Suprapubic skin (tissue), 4 donors: ENCODE measurements around the gene SLFN13. TPM values are rescaled to one million over a fixed set of nuclear protein-coding genes. Genes with fewer than 3 reads are reported as not detected.
"Not testable (repeated sequence)": the region's sequence is repeated elsewhere in the genome, so short reads cannot be mapped to it uniquely, and the experiment has no call there.

Experiments used
- DNase-seq, 2 donors: peaks; one replicate each; pipeline ENCODE4 v3.0.0-alpha.2; 2019; ENCODE audit warnings: low spot score in 2 of 2
- H3K27ac ChIP-seq: fragments of 200-600 bp; sonication (generic); one replicate; pipeline ENCODE4 v1.5.1; 2019
- H3K27me3 ChIP-seq: fragments of 200-600 bp; sonication (generic); one replicate; pipeline ENCODE4 v1.5.1; 2019
- H3K36me3 ChIP-seq: fragments of 200-600 bp; sonication (generic); one replicate; pipeline ENCODE4 v1.5.1; 2019
- H3K4me1 ChIP-seq: fragments of 200-600 bp; sonication (generic); one replicate; pipeline ENCODE4 v1.5.1; 2019
- H3K4me3 ChIP-seq: fragments of 200-600 bp; sonication (generic); one replicate; pipeline ENCODE4 v1.5.1; 2019; ENCODE audit warnings: mild to moderate bottlenecking
- H3K9me3 ChIP-seq: fragments of 200-600 bp; sonication (generic); one replicate; pipeline ENCODE4 v1.5.1; 2019
- CTCF ChIP-seq, 2 donors: fragments of 200-600 bp in 1 of 2; fragments of 450-650 bp in 1 of 2; sonication (generic) in 1 of 2; IDR thresholded peaks; one replicate each; pipeline ENCODE4 v1.5.1; 2016 to 2019; ENCODE audit warnings: antibody characterized with exemption in 2 of 2, mild to moderate bottlenecking in 1 of 2, moderate library complexity in 1 of 2
- EP300 ChIP-seq: sonication (generic); formaldehyde crosslinking; IDR thresholded peaks from one replicate; pipeline ENCODE4 v1.6.1; 2017; ENCODE audit warnings: antibody characterized with exemption
- POLR2A ChIP-seq, 2 donors: fragments of 450-650 bp; IDR thresholded peaks; one replicate each; pipeline ENCODE4 v1.6.1; 2017; ENCODE audit warnings: antibody characterized with exemption in 2 of 2, mild to moderate bottlenecking in 2 of 2, moderate library complexity in 2 of 2
- POLR2AphosphoS5 ChIP-seq, 3 donors: sonication (generic); formaldehyde crosslinking; IDR thresholded peaks; one replicate each; pipeline ENCODE4 v1.6.1; 2017; ENCODE audit warnings: antibody characterized with exemption in 3 of 3
- WGBS: methylation state at CpG from one replicate; pipeline ENCODE4 v1.1.5; 2018; 5-methylcytosine and 5-hydroxymethylcytosine counted together
- total RNA-seq, 4 donors: library from RNA; depleted of rRNA; stranded (reverse); fragments of >200 nt; gene quantifications; one replicate each; pipeline ENCODE4 v1.1.0, GENCODE V29; 2016

Gene SLFN13
- total RNA-seq, 4 donors from 2014 or later = 2.2 to 7.8 (median 6.0) TPM

GRCh38 chr17:35407531-35407930 is 41.0 kb downstream of the SLFN13 start:
- no peaks in the 10 kb centered on the region for H3K9me3 ChIP-seq
- H3K27ac ChIP-seq = no peak overlapping the region
- TF ChIP-seq POLR2A (IDR thresholded peaks at IDR 0.05) = no peak
- no peak for TF ChIP-seq EP300
- TF ChIP-seq POLR2AphosphoS5 (IDR thresholded peaks at IDR 0.05) = no peak
- no peak for TF ChIP-seq CTCF (IDR thresholded peaks at IDR 0.05)
- peaks cover 18% of the 10 kb centered on the region for H3K36me3 ChIP-seq
- no peak for DNase-seq
- 94% methylated on average over 26 of the region's 26 CpGs for WGBS
- no peak overlapping the region for H3K4me3 ChIP-seq
- no peaks in the 10 kb centered on the region for H3K4me1 ChIP-seq
- H3K27me3 ChIP-seq = no peaks in the 10 kb centered on the region

GRCh38 chr17:35406568-35406967 is 42.0 kb downstream of the SLFN13 start:
- no peaks in the 10 kb centered on the region for H3K4me1 ChIP-seq
- no peak overlapping the region for H3K27ac ChIP-seq
- 85% methylated on average over 1 of the region's 1 CpG for WGBS
- no peak for DNase-seq
- TF ChIP-seq POLR2AphosphoS5 (IDR thresholded peaks at IDR 0.05) = no peak
- H3K9me3 ChIP-seq = no peaks in the 10 kb centered on the region
- H3K27me3 ChIP-seq = no peaks in the 10 kb centered on the region
- no peak overlapping the region for H3K4me3 ChIP-seq
- H3K36me3 ChIP-seq = peaks cover 16% of the 10 kb centered on the region

- Histone ChIP-seq H3K4me1 (no peaks in the 10 kb centered on the region), H3K27ac (no peak overlapping the region), H3K36me3 (peaks cover 4% of the 10 kb centered on the region), H3K9me3 (no peaks in the 10 kb centered on the region), H3K27me3 (no peaks in the 10 kb centered on the region), H3K4me3 (no peak overlapping the region)
- no peak for TF ChIP-seq CTCF (IDR thresholded peaks at IDR 0.05)
- TF ChIP-seq POLR2AphosphoS5 (IDR thresholded peaks at IDR 0.05) = no peak
- TF ChIP-seq POLR2A (IDR thresholded peaks at IDR 0.05) = no peak
- TF ChIP-seq EP300 = no peak
- no peak for DNase-seq
- WGBS = 88% methylated on average over 1 of the region's 1 CpG
These were observed 44.2 kb downstream of the SLFN13 start for GRCh38 chr17:35404360-35404759.

GRCh38 chr17:35393783-35394182 is 54.8 kb downstream of the SLFN13 start:
- not testable (repeated sequence) for H3K36me3 ChIP-seq

GRCh38 chr17:35390663-35391062 is 57.9 kb downstream of the SLFN13 start:
- H3K9me3 ChIP-seq = no peaks in the 10 kb centered on the region
- H3K4me3 ChIP-seq = no peak overlapping the region
- WGBS = 42% methylated on average over 2 of the region's 2 CpGs
- H3K27me3 ChIP-seq = peaks cover 7% of the 10 kb centered on the region
- no peaks in the 10 kb centered on the region for H3K36me3 ChIP-seq
- no peak for DNase-seq
- H3K27ac ChIP-seq = no peak overlapping the region
- no peak for TF ChIP-seq CTCF (IDR thresholded peaks at IDR 0.05)
- TF ChIP-seq EP300 = no peak
- TF ChIP-seq POLR2A (IDR thresholded peaks at IDR 0.05) = no peak
- H3K4me1 ChIP-seq = no peaks in the 10 kb centered on the region

More at GRCh38 chr17:35393783-35394182, 54.8 kb downstream of the SLFN13 start:
- WGBS = 92% methylated on average over 13 of the region's 13 CpGs
- H3K27me3 ChIP-seq, H3K9me3 ChIP-seq, H3K27ac ChIP-seq, DNase-seq, H3K4me1 ChIP-seq, H3K4me3 ChIP-seq: not testable (repeated sequence)

- WGBS = 88% methylated on average over 2 of the region's 2 CpGs
- no peak for TF ChIP-seq POLR2AphosphoS5 (IDR thresholded peaks at IDR 0.05)
- no peak for TF ChIP-seq EP300
- TF ChIP-seq POLR2A (IDR thresholded peaks at IDR 0.05) = no peak
- no peak for TF ChIP-seq CTCF (IDR thresholded peaks at IDR 0.05)
- Histone ChIP-seq H3K9me3 (no peaks in the 10 kb centered on the region), H3K36me3 (no peaks in the 10 kb centered on the region), H3K27me3 (peaks cover 7% of the 10 kb centered on the region), H3K27ac (no peak overlapping the region), H3K4me3 (no peak overlapping the region), H3K4me1 (no peaks in the 10 kb centered on the region)
- no peak for DNase-seq
These were observed 58.4 kb downstream of the SLFN13 start for GRCh38 chr17:35390156-35390555.
